Liver (tissue), 3 donors: ENCODE data around the gene SLC2A4.

Source experiments
- CTCF ChIP-seq: fragments of 150-350 bp; IDR thresholded peaks from 2 replicates; pipeline ENCODE4 v1.5.1; 2017; ENCODE audit warnings: improper control_type of control experiment, low read depth, low read length; ENCODE audit not compliant: missing input control
- EGR1 ChIP-seq, 2 donors: IDR thresholded peaks; 2 replicates each; pipeline ENCODE4 v1.6.1; 2016 to 2018; ENCODE audit warnings: antibody characterized with exemption in 2 of 2, low read depth in 2 of 2
- GABPA ChIP-seq, 2 donors: IDR thresholded peaks in 1 of 2; conservative IDR thresholded peaks in 1 of 2; 2 replicates each; pipeline ENCODE4 v1.6.1; 2016; ENCODE audit warnings: antibody characterized with exemption in 2 of 2, mild to moderate bottlenecking in 1 of 2, moderate library complexity in 1 of 2
- JUND ChIP-seq, 2 donors: IDR thresholded peaks; 2 replicates each; pipeline ENCODE4 v1.6.1; 2016; ENCODE audit warnings: antibody characterized with exemption in 2 of 2
- RAD21 ChIP-seq, 2 donors: IDR thresholded peaks; 2 replicates each; pipeline ENCODE4 v1.6.1; 2016; ENCODE audit warnings: antibody characterized with exemption in 2 of 2, mild to moderate bottlenecking in 2 of 2
- SP1 ChIP-seq: IDR thresholded peaks from 2 replicates; pipeline ENCODE4 v1.6.1; 2018; ENCODE audit warnings: antibody characterized with exemption, mild to moderate bottlenecking
- TF ChIP-seq, protein P1 (sequence below): IDR thresholded peaks from 2 replicates; pipeline ENCODE4 v1.6.1; 2016; ENCODE audit warnings: antibody characterized with exemption
- TF ChIP-seq, protein P2 (sequence below): IDR thresholded peaks from 2 replicates; pipeline ENCODE4 v1.6.1; 2016; ENCODE audit warnings: antibody characterized with exemption, mild to moderate bottlenecking
- TF ChIP-seq, protein P3 (sequence below): IDR thresholded peaks from 2 replicates; pipeline ENCODE4 v1.6.1; 2016; ENCODE audit warnings: antibody characterized with exemption
- donor health status: healthy.
- donor health status: healthy.

DNA sequence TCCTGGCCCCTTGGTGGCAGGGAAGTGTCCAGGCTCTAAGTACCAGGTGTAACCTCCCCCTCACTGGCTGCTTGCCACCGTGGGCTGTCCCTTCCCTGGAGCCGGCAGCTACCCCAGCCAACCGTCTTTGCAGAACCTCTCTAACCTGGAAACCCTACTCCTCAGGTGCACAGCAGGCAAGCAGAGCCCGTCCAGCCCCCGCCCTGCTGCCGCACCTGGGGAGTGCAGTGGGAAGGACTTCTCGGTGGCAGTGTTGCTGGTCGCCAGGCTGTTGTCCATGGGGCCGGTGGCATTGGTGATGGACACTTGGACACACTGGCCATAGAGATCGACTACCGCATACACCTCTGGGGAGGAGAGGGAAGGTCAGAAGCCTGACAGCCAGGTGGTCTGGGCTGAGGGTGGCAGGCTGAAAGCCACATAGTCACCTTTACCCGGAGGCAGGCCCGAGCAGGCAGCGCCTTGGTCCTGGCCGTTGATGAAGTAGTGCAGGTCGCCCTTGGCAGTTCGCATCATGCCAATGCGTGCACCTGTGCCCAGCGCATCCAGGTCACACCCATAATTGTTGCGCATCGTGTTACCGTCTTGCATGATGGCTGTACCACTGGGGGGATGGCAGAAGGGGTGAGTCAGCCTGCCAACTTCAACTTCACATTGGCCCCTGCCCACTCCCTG lies 41.1 kb downstream of the SLC2A4 start:
- TF ChIP-seq CTCF (no peak), JUND (IDR thresholded peaks at IDR 0.05) (no peak), SP1 (no peak), GABPA (IDR thresholded peaks at IDR 0.05 in 1 of 2, conservative IDR thresholded peaks at IDR 0.05 in 1 of 2) (no peak), RAD21 (IDR thresholded peaks at IDR 0.05) (no peak), EGR1 (IDR thresholded peaks at IDR 0.05; ENCODE audit: low read depth in 2 of 2) (no peak)
- TF ChIP-seq, protein P1, sequence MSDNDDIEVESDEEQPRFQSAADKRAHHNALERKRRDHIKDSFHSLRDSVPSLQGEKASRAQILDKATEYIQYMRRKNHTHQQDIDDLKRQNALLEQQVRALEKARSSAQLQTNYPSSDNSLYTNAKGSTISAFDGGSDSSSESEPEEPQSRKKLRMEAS: no peak
- TF ChIP-seq, protein P2, sequence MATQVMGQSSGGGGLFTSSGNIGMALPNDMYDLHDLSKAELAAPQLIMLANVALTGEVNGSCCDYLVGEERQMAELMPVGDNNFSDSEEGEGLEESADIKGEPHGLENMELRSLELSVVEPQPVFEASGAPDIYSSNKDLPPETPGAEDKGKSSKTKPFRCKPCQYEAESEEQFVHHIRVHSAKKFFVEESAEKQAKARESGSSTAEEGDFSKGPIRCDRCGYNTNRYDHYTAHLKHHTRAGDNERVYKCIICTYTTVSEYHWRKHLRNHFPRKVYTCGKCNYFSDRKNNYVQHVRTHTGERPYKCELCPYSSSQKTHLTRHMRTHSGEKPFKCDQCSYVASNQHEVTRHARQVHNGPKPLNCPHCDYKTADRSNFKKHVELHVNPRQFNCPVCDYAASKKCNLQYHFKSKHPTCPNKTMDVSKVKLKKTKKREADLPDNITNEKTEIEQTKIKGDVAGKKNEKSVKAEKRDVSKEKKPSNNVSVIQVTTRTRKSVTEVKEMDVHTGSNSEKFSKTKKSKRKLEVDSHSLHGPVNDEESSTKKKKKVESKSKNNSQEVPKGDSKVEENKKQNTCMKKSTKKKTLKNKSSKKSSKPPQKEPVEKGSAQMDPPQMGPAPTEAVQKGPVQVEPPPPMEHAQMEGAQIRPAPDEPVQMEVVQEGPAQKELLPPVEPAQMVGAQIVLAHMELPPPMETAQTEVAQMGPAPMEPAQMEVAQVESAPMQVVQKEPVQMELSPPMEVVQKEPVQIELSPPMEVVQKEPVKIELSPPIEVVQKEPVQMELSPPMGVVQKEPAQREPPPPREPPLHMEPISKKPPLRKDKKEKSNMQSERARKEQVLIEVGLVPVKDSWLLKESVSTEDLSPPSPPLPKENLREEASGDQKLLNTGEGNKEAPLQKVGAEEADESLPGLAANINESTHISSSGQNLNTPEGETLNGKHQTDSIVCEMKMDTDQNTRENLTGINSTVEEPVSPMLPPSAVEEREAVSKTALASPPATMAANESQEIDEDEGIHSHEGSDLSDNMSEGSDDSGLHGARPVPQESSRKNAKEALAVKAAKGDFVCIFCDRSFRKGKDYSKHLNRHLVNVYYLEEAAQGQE: no peak
- TF ChIP-seq, protein P3, sequence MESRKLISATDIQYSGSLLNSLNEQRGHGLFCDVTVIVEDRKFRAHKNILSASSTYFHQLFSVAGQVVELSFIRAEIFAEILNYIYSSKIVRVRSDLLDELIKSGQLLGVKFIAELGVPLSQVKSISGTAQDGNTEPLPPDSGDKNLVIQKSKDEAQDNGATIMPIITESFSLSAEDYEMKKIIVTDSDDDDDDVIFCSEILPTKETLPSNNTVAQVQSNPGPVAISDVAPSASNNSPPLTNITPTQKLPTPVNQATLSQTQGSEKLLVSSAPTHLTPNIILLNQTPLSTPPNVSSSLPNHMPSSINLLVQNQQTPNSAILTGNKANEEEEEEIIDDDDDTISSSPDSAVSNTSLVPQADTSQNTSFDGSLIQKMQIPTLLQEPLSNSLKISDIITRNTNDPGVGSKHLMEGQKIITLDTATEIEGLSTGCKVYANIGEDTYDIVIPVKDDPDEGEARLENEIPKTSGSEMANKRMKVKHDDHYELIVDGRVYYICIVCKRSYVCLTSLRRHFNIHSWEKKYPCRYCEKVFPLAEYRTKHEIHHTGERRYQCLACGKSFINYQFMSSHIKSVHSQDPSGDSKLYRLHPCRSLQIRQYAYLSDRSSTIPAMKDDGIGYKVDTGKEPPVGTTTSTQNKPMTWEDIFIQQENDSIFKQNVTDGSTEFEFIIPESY: no peak
